HEK293T (cell line): ENCODE measurements around the gene KRTAP12-1.

Experiments used
- CTCF ChIA-PET: fragments of 350-600 bp; formaldehyde crosslinking; extraction: SDS; loops from one replicate; lab custom pipeline; 2021; ENCODE audit warnings: antibody characterized with exemption, inconsistent platforms; lab: Yijun Ruan, JAX
- POLR2A ChIA-PET: fragments of 350-600 bp; formaldehyde crosslinking; extraction: SDS; loops from one replicate; lab custom pipeline; 2020; ENCODE audit warnings: antibody characterized with exemption, inconsistent platforms; lab: Yijun Ruan, JAX
- DNase-seq: peaks from one replicate; pipeline ENCODE4 v3.0.0; 2012; ENCODE audit warnings: mixed read lengths; ENCODE audit errors: extremely low spot score
- ARNT ChIP-seq: fragments of 450-650 bp; IDR thresholded peaks from 2 replicates; pipeline ENCODE4 v1.6.1; 2017; ENCODE audit warnings: mild to moderate bottlenecking
- BHLHE40 ChIP-seq: fragments of 450-650 bp; IDR thresholded peaks from 2 replicates; pipeline ENCODE4 v1.6.1; 2016; ENCODE audit warnings: mild to moderate bottlenecking, moderate library complexity, borderline replicate concordance
- CTBP1 ChIP-seq: fragments of 450-650 bp; IDR thresholded peaks from 2 replicates; pipeline ENCODE4 v1.6.1; 2016; ENCODE audit warnings: borderline replicate concordance
- ELF4 ChIP-seq: fragments of 450-650 bp; IDR thresholded peaks from 2 replicates; pipeline ENCODE4 v1.6.1; 2017; ENCODE audit warnings: antibody characterized with exemption
- FOXA1 ChIP-seq: fragments of 450-650 bp; IDR thresholded peaks from 2 replicates; pipeline ENCODE4 v1.6.1; 2016; ENCODE audit warnings: mild to moderate bottlenecking
- FOXK2 ChIP-seq: fragments of 450-650 bp; IDR thresholded peaks from 2 replicates; pipeline ENCODE4 v1.6.1; 2016; ENCODE audit warnings: mild to moderate bottlenecking
- FOXM1 ChIP-seq: fragments of 450-650 bp; IDR thresholded peaks from 2 replicates; pipeline ENCODE4 v1.6.1; 2017; ENCODE audit warnings: mild to moderate bottlenecking, borderline replicate concordance
- HDGF ChIP-seq: fragments of 450-650 bp; IDR thresholded peaks from 2 replicates; pipeline ENCODE4 v1.6.1; 2017; ENCODE audit warnings: antibody characterized with exemption, borderline replicate concordance
- L3MBTL2 ChIP-seq: fragments of 450-650 bp; conservative IDR thresholded peaks from 2 replicates; pipeline ENCODE4 v1.6.1; 2016; ENCODE audit warnings: mild to moderate bottlenecking
- LEF1 ChIP-seq: fragments of 450-650 bp; IDR thresholded peaks from 2 replicates; pipeline ENCODE4 v1.6.1; 2017; ENCODE audit warnings: mild to moderate bottlenecking, borderline replicate concordance
- NFRKB ChIP-seq: fragments of 450-650 bp; IDR thresholded peaks from 2 replicates; pipeline ENCODE4 v1.6.1; 2016; ENCODE audit warnings: mild to moderate bottlenecking, moderate library complexity
- PKNOX1 ChIP-seq: fragments of 450-650 bp; IDR thresholded peaks from 2 replicates; pipeline ENCODE4 v1.6.1; 2016
- SP1 ChIP-seq: fragments of 450-650 bp; IDR thresholded peaks from 2 replicates; pipeline ENCODE4 v1.6.1; 2017
- SUZ12 ChIP-seq: fragments of 450-650 bp; IDR thresholded peaks from 2 replicates; pipeline ENCODE4 v1.6.1; 2016; ENCODE audit warnings: mild to moderate bottlenecking
- TARDBP ChIP-seq: fragments of 450-650 bp; IDR thresholded peaks from 2 replicates; pipeline ENCODE4 v1.6.1; 2016
- ZNF384 ChIP-seq: fragments of 450-650 bp; IDR thresholded peaks from 2 replicates; pipeline ENCODE4 v1.6.1; 2016

KRTAP12-1 gene

GRCh38 chr21:44677881-44678280 lies 4.1 kb downstream of the KRTAP12-1 start:
- ChIA-PET POLR2A (no interaction called here), CTCF (no interaction called here)
- no peak for DNase-seq
- TF ChIP-seq ARNT (no peak), BHLHE40 (no peak), LEF1 (no peak), TARDBP (no peak), CTBP1 (no peak)

- ChIA-PET POLR2A (no interaction called here), CTCF (no interaction called here)
These were observed 10.1 kb downstream of the KRTAP12-1 start for GRCh38 chr21:44671911-44672310.

GRCh38 chr21:44670642-44671432 lies 11.1 kb downstream of the KRTAP12-1 start:
- TF ChIP-seq PKNOX1 = no peak
- no peak for TF ChIP-seq ELF4
- no peak for TF ChIP-seq BHLHE40
- no peak for TF ChIP-seq FOXA1
- TF ChIP-seq SUZ12 = no peak
- no peak for TF ChIP-seq LEF1
- no peak for TF ChIP-seq L3MBTL2
- no peak for TF ChIP-seq NFRKB
- TF ChIP-seq TARDBP = no peak
- no peak for TF ChIP-seq FOXM1
- no peak for TF ChIP-seq SP1
- no peak for TF ChIP-seq CTBP1
- TF ChIP-seq ARNT = no peak
- TF ChIP-seq FOXK2 = no peak
- TF ChIP-seq HDGF = no peak
- no peak for TF ChIP-seq ZNF384
- ChIA-PET CTCF (no interaction called here), POLR2A (no interaction called here)
- DNase-seq = no peak

More at GRCh38 chr21:44671911-44672310, 10.1 kb downstream of the KRTAP12-1 start:
- TF ChIP-seq ZNF384 (no peak), FOXK2 (no peak), ARNT (no peak), SUZ12 (no peak), NFRKB (no peak), L3MBTL2 (no peak), FOXM1 (no peak), TARDBP (no peak), HDGF (no peak), PKNOX1 (no peak), BHLHE40 (no peak), ELF4 (no peak), SP1 (no peak), LEF1 (no peak), CTBP1 (no peak), FOXA1 (no peak)
- DNase-seq = no peak

- POLR2A ChIA-PET = no interaction called here
- DNase-seq = no peak
- TF ChIP-seq ELF4 (no peak), TARDBP (no peak), FOXM1 (no peak), CTBP1 (no peak), FOXA1 (no peak), L3MBTL2 (no peak)
- CTCF ChIA-PET = no interaction called here
These were observed 14.4 kb downstream of the KRTAP12-1 start for GRCh38 chr21:44667612-44668011.

GRCh38 chr21:44666401-44667320 lies 15.3 kb downstream of the KRTAP12-1 start, which contains the start of gene KRTAP12-2:
Gene KRTAP12-2, minus strand, starts transcription at chr21:44666927. Its CDS starts 41 bp downstream, at chr21:44666886.
- TF ChIP-seq HDGF = no peak
- no peak for TF ChIP-seq TARDBP
- TF ChIP-seq LEF1 = no peak
- TF ChIP-seq ELF4 = no peak
- no peak for TF ChIP-seq FOXM1
- no peak for TF ChIP-seq CTBP1
- no peak for TF ChIP-seq ZNF384
- no peak for TF ChIP-seq FOXA1
- no peak for TF ChIP-seq SUZ12
- no peak for TF ChIP-seq ARNT
- TF ChIP-seq L3MBTL2 = no peak
- no peak for TF ChIP-seq NFRKB
- no peak for TF ChIP-seq BHLHE40
- TF ChIP-seq FOXK2 = no peak
- no peak for TF ChIP-seq SP1
- TF ChIP-seq PKNOX1 = no peak
- no peak for DNase-seq
- ChIA-PET CTCF (no interaction called here), POLR2A (no interaction called here)
